ENCODE results near the gene FAM107B. TPM values are rescaled to one million over a fixed set of nuclear protein-coding genes. Genes with fewer than 3 reads are reported as not detected.
A peak's percentile ranks its signal among the peaks of the same experiment; 100 is the strongest.

The FAM107B gene
- total and polyA plus RNA-seq, 12 donors: 16.0 to 81.7 (median 50.5) TPM

DNA sequence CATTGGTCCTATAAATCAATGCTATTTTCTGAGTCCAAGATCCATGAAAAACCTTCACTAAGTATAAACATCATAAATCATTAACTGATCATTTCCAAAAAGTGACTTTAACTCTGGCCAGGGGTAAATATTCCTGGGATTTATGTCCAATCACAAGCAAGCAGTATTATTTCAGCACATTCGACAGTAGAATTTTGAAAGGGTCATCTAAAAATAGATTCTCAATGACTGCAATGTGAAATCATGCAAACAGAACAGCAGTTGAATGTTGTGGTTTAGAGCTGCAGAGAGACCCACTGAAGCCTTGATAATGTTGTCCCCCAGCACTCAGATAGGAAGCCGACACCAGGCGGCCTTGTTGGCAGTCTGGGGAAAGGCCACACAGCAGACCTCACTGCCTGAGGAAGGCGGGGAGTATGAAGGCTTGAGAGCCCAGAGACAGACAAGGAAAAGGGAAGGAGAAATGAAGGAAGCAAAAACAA, 38.1 kb downstream of the FAM107B start:
- Histone ChIP-seq H3K27ac (peak overlapping the region; percentile 50 to 64 (median 60)), H3K27me3 (no peaks in the 10 kb centered on the region), H3K4me3 (no peak overlapping the region), H3K36me3 (replicated peaks in 1 of 2) (no peaks in the 10 kb centered on the region), H3K9me3 (replicated peaks in 1 of 3) (no peaks in the 10 kb centered on the region), H3K4me1 (replicated peaks in 1 of 2) (peaks cover 10 to 19% of the 10 kb centered on the region in 2 donors)
- TF ChIP-seq, protein P1, sequence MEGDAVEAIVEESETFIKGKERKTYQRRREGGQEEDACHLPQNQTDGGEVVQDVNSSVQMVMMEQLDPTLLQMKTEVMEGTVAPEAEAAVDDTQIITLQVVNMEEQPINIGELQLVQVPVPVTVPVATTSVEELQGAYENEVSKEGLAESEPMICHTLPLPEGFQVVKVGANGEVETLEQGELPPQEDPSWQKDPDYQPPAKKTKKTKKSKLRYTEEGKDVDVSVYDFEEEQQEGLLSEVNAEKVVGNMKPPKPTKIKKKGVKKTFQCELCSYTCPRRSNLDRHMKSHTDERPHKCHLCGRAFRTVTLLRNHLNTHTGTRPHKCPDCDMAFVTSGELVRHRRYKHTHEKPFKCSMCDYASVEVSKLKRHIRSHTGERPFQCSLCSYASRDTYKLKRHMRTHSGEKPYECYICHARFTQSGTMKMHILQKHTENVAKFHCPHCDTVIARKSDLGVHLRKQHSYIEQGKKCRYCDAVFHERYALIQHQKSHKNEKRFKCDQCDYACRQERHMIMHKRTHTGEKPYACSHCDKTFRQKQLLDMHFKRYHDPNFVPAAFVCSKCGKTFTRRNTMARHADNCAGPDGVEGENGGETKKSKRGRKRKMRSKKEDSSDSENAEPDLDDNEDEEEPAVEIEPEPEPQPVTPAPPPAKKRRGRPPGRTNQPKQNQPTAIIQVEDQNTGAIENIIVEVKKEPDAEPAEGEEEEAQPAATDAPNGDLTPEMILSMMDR (IDR thresholded peaks at IDR 0.05): no peak
- TF ChIP-seq POLR2A (IDR thresholded peaks at IDR 0.05): peak in 1 of 2 donors; percentile 18
- peak in 6 of 7 donors; percentile 31 to 74 (median 42) for DNase-seq
- intact Hi-C loops (cut with DNase I): no loop called here
- WGBS, 4 donors: 11 to 29% (median 21%) methylated on average over 4 of the region's 4 CpGs

DNA sequence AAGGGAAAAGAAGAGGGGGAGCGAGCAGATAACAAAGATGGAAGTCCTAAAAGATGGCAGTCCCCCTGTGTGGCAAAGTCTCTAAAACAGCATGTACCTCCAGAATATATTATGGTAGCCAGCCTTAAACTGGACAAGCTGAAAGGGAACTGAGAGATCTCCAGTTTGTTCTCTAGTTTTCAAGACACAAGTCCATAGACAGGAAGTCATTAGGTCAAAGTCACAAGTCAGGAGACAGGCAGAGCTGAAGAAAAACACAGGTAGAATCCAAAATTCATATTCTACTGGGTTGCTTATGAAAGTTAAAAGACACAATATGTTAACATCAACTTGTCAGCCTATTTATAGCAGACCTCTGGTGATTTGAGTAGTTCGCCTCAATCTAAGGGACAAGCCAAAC, 38.7 kb downstream of the FAM107B start:
- no peak overlapping the region for H3K4me3 ChIP-seq
- WGBS, 4 donors: 75 to 86% (median 83%) methylated on average over 2 of the region's 2 CpGs
- peaks cover 10 to 19% of the 10 kb centered on the region in 2 donors for H3K4me1 ChIP-seq (replicated peaks in 1 of 2)
- no peaks in the 10 kb centered on the region for H3K9me3 ChIP-seq (replicated peaks in 1 of 3)
- intact Hi-C loops (cut with DNase I): no loop called here
- H3K27me3 ChIP-seq: no peaks in the 10 kb centered on the region
- TF ChIP-seq, protein P1 (IDR thresholded peaks at IDR 0.05): no peak
- no peak for TF ChIP-seq POLR2A (IDR thresholded peaks at IDR 0.05)
- DNase-seq: no peak
- peak overlapping the region in 1 of 5 donors; percentile 58 for H3K27ac ChIP-seq
- H3K36me3 ChIP-seq (replicated peaks in 1 of 2): no peaks in the 10 kb centered on the region

DNA sequence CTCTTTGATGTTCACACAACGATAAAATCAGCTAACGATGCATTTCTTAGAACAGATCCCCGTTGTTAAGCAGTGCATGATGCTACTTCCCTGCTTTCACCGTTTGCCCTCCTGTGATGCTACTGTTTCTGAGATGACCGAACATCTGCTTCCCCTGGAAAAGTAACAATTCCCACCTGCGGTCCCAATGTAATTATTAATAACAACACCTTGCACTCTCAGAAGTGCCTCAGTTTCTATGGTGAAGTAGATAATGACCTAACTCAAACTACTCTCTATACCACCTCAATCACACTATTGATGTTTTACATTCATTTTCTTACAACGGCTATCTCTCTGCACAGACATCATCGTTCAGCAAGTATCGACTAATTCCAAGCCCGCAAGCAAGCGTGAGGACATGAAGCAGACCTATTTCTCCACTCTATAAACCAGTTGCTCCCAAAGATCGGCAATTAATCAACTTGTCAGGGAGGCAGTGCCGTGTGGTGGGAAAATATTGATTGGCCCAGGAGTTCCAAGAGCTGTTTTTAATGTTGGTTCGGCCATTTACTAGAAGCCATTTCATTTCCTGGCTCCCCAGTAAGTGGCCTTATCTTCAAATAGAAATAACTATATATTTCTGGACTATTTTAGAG, 42.7 kb downstream of the FAM107B start:
- no peak overlapping the region for H3K4me3 ChIP-seq
- WGBS, 4 donors: 85 to 90% (median 85%) methylated on average over 14 of the region's 14 CpGs
- H3K4me1 ChIP-seq (replicated peaks in 1 of 2): peaks cover 7 to 14% of the 10 kb centered on the region in 2 donors
- no peaks in the 10 kb centered on the region for H3K36me3 ChIP-seq (replicated peaks in 1 of 2)
- DNase-seq: no peak
- H3K27me3 ChIP-seq: no peaks in the 10 kb centered on the region
- TF ChIP-seq POLR2A (IDR thresholded peaks at IDR 0.05): no peak
- TF ChIP-seq, protein P1 (IDR thresholded peaks at IDR 0.05): no peak
- H3K27ac ChIP-seq: no peak overlapping the region
- no peaks in the 10 kb centered on the region for H3K9me3 ChIP-seq (replicated peaks in 1 of 3)
- intact Hi-C loops (cut with DNase I): no loop called here

DNA sequence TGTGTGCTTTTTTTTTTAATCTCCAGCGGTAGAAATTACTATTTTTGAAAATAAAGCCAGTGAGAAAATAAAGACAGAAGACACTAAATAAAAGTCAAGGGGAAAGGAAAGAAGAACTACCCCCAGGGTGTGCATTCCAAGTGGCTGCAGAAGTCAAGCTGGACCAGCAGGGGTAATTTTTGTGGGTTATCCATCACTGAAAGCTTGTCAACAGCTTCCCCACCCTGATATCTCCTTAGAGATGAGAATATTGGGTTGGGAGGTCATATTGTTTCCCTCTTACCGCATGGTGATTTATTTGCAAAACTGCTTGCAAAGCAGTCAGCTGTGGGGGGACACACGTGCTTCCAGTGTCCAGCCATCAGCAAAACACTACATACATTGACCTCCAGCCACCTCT, 46.4 kb downstream of the FAM107B start:
- DNase-seq: no peak
- no peaks in the 10 kb centered on the region for H3K27me3 ChIP-seq
- no peaks in the 10 kb centered on the region for H3K9me3 ChIP-seq (replicated peaks in 1 of 3)
- no peak overlapping the region for H3K4me3 ChIP-seq
- TF ChIP-seq POLR2A (IDR thresholded peaks at IDR 0.05): no peak
- TF ChIP-seq, protein P1 (IDR thresholded peaks at IDR 0.05): no peak
- H3K36me3 ChIP-seq (replicated peaks in 1 of 2): no peaks in the 10 kb centered on the region
- H3K4me1 ChIP-seq (replicated peaks in 1 of 2): no peaks in the 10 kb centered on the region
- intact Hi-C loops (cut with DNase I): no loop called here
- 53 to 68% (median 59%) methylated on average over 3 of the region's 3 CpGs for WGBS, 4 donors
- no peak overlapping the region for H3K27ac ChIP-seq

Data from adrenal gland (tissue), 12 donors.